BE2C (cell line): ENCODE data around the gene WBP1L.

Experiments used
- DNase-seq: peaks from one replicate; pipeline ENCODE4 v3.0.0-alpha.2; 2020
- H3K27me3 ChIP-seq: fragments of 250-450 bp; sonication (Bioruptor Pico); 2 replicates; pipeline ENCODE4 v1.5.1; 2020; ENCODE audit warnings: mild to moderate bottlenecking
- H3K36me3 ChIP-seq: fragments of 250-450 bp; sonication (Bioruptor Pico); 2 replicates; pipeline ENCODE4 v1.5.1; 2020; ENCODE audit warnings: mild to moderate bottlenecking
- H3K4me1 ChIP-seq: fragments of 250-450 bp; sonication (Bioruptor Pico); 2 replicates; pipeline ENCODE4 v1.5.1; 2020
- H3K4me3 ChIP-seq: 2 replicates; pipeline ENCODE4 v1.5.1; 2011; ENCODE audit warnings: low read depth, low read length
- H3K9me3 ChIP-seq: fragments of 250-450 bp; sonication (Bioruptor Pico); 2 replicates; pipeline ENCODE4 v1.5.1; 2020
- TF ChIP-seq, protein P1 (sequence below): IDR thresholded peaks from 2 replicates; pipeline ENCODE4 v1.5.1; 2012; ENCODE audit warnings: mild to moderate bottlenecking, low read depth, low read length

WBP1L gene

DNA sequence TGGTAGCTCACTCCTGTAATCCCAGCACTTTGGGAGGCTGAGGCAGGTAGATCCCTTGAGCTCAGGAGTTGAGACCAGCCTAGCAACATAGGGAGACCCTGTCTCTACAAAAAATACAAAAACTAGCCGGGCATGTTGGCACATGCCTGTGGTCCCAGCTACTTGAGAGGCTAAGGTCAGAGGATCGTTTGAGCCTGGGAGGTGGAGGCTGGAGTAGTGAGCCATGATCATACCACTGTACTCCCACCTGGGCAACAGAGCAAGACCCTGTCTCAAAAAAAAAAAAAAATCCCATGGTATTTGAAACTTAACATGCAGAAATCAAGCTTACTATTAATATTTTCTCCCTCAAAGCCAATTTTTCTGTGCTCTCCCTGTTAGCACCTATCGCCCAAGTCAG, 23.4 kb upstream of the WBP1L start:
- Histone ChIP-seq H3K27me3 (no peaks in the 10 kb centered on the region), H3K36me3 (peaks cover 7% of the 10 kb centered on the region; the same call in 1 of the 2 replicates), H3K4me1 (peaks cover 10% of the 10 kb centered on the region), H3K9me3 (no peaks in the 10 kb centered on the region), H3K4me3 (no peak overlapping the region)
- TF ChIP-seq, protein P1, sequence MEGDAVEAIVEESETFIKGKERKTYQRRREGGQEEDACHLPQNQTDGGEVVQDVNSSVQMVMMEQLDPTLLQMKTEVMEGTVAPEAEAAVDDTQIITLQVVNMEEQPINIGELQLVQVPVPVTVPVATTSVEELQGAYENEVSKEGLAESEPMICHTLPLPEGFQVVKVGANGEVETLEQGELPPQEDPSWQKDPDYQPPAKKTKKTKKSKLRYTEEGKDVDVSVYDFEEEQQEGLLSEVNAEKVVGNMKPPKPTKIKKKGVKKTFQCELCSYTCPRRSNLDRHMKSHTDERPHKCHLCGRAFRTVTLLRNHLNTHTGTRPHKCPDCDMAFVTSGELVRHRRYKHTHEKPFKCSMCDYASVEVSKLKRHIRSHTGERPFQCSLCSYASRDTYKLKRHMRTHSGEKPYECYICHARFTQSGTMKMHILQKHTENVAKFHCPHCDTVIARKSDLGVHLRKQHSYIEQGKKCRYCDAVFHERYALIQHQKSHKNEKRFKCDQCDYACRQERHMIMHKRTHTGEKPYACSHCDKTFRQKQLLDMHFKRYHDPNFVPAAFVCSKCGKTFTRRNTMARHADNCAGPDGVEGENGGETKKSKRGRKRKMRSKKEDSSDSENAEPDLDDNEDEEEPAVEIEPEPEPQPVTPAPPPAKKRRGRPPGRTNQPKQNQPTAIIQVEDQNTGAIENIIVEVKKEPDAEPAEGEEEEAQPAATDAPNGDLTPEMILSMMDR: no peak
- DNase-seq: no peak

DNA sequence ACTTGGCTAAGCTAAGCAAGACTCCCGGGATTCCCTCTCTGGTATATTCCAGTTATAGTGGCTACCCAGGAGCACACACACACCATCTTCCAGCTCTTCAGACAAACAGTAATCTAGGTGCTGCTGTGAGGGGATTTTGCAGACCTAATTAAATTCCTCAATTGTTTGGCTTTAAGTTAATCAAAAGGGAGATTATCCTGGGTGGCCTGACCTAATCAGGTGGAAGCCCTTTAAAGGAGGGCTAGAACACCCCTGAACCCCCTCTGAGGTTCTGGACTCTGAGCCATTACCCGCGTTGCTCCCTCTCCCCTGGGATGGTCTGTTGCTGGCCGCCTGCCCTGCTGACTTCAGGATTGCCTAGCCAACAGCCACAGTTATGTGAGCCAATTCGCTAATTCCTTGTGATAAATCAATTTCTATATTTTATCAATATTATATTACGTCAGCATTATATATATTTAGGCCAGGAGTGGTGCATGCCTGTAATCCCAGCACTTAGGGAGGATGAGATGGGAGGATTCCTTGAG, 22.9 kb upstream of the WBP1L start:
- H3K27me3 ChIP-seq: no peaks in the 10 kb centered on the region
- no peak overlapping the region for H3K4me3 ChIP-seq
- H3K4me1 ChIP-seq: peaks cover 10% of the 10 kb centered on the region
- no peaks in the 10 kb centered on the region for H3K9me3 ChIP-seq
- H3K36me3 ChIP-seq: peaks cover 7% of the 10 kb centered on the region; the same call in 1 of the 2 replicates
- DNase-seq: no peak
- TF ChIP-seq, protein P1: no peak

DNA sequence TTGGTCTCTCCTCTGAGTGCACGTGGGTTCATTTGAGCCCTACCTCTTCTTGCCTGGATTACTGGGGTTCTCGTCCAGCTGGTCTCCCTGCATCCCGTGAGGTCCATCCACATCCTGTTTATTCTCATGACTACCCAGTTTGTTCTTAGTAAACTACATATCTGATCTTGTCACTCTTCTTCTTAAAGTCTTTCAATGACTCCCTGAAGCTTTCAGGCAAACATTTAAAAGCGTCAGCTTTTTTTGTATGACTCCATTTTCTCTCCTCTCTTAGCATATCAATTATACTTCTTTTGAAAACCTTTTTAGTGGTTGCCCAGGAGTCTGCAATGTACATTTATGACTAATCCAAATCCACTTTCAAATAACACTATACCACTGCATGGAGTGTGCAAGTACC, 21.8 kb upstream of the WBP1L start:
- H3K27me3 ChIP-seq: no peaks in the 10 kb centered on the region
- peaks cover 11% of the 10 kb centered on the region for H3K36me3 ChIP-seq
- H3K9me3 ChIP-seq: no peaks in the 10 kb centered on the region
- peaks cover 10% of the 10 kb centered on the region for H3K4me1 ChIP-seq
- TF ChIP-seq, protein P1: no peak
- no peak overlapping the region for H3K4me3 ChIP-seq
- DNase-seq: no peak

DNA sequence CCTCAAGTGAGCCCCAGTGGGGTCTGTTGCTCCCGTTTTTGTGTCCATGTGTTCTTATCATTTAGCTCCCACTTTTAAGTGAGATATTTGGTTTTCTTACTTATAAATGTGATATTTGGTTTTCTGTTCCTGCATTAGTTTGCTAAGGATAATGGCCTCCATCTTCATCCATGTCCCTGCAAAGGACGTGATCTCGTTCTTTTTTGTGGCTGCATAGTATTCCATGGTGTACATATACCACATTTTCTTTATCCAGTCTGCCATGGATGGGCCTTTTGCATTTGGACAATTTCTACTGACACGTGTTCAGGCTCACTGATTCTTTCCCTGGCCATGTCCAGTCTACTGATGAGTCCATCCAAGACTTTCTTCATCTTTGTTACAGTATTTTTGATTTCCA, 19.8 kb upstream of the WBP1L start:
- peaks cover 21% of the 10 kb centered on the region for H3K36me3 ChIP-seq

DNA sequence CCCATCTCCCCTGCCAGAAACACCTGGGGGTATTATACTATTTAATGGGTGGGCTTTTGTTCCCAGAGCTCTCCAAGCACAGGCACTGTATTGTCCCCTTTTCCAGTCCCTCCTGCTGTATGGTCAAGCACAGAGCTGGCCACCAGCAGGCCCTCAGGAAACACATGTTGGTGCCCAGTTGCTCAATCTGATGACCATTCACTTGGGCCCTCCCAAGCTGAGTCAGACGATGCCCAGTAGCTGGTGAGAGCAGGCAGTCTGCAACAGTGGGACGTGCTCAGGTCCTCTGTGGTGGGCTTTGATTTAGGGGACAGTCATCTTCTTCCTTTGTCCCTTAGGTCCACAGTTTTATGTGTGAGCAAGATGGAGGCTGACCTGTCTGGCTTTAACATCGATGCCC, 17.5 kb upstream of the WBP1L start:
- H3K27me3 ChIP-seq: no peaks in the 10 kb centered on the region
- H3K4me1 ChIP-seq: no peaks in the 10 kb centered on the region
- no peak overlapping the region for H3K4me3 ChIP-seq
- TF ChIP-seq, protein P1: no peak
- peaks cover 37% of the 10 kb centered on the region for H3K36me3 ChIP-seq
- no peaks in the 10 kb centered on the region for H3K9me3 ChIP-seq
- DNase-seq: no peak

More for the DNA sequence above, 19.8 kb upstream of the WBP1L start:
- no peaks in the 10 kb centered on the region for H3K9me3 ChIP-seq
- DNase-seq: no peak
- no peaks in the 10 kb centered on the region for H3K27me3 ChIP-seq
- TF ChIP-seq, protein P1: no peak
- H3K4me1 ChIP-seq: peaks cover 6% of the 10 kb centered on the region
- no peak overlapping the region for H3K4me3 ChIP-seq

DNA sequence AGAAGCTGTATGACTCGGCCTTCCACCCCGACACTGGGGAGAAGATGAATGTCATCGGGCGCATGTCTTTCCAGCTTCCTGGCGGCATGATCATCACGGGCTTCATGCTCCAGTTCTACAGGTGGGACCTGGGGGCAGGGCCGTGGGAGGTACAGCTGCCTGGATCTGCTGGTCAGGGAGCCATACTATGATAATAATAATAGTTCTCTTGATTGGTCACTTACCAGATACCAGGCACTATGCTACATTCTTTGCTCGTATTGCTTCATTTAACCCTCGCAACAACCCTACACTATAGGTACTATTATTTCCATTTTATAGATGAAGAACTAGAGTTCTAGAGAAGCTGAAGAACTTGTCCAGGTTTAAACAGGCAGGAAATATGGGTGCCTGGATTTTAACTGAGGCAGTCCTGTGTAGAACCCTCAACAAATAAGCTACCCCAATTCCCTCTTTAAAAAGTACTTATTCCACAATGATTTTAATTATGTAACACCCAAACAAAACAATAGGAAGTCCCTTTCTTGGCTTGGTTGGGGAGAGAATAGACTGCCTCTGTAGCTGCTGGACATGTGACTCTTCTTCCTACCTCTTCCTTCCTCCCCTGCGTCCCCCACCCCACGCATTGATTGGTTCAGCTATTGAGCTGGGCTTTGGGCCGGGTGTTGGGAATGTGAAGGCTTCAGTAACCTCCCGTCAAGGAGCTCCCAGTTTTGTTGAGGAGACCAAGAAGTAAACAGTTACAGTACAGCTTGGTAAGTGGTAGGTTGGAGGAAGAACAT, 16.5 kb upstream of the WBP1L start:
- no peaks in the 10 kb centered on the region for H3K27me3 ChIP-seq
- peaks cover 36% of the 10 kb centered on the region for H3K36me3 ChIP-seq
- no peak overlapping the region for H3K4me3 ChIP-seq
- H3K9me3 ChIP-seq: no peaks in the 10 kb centered on the region
- DNase-seq: no peak
- TF ChIP-seq, protein P1: no peak
- H3K4me1 ChIP-seq: no peaks in the 10 kb centered on the region
